Kidney tubule cell (primary cell): Measurements from ENCODE around the gene DENND1A.

ENCODE experiments used
- DNase-seq: peaks from one replicate; pipeline ENCODE4 v3.0.0-alpha.2; 2018; ENCODE audit warnings: low spot score

Gene DENND1A

DNA sequence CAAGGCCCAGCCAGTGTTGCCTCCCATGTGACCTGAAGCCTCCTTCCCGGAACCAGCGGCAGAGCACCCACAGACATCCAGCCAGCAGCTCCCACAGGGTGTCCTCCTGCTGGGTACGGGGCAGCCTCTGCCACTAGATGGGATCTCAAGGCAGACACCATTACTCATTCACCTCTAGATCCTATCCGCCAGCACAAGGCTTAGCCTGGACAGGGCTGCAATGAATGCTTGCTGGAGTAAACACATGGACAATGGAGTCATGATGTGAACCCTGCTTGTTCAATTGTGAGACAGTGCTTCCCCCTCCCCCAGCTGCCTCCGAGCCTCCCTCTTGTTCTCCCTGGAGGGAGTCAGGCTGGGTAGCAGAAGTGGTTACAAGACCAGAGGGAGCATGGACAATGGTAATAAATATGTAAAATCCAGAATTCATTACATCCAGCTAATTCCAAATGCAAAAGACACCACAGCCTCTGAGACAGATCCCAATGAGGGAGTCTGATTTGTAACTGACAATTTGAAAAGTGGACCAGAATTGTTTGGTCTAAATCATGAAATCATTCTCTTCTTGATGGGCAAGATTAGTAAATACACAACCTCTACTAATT is 441.9 kb downstream of the DENND1A start:
- DNase-seq: no peak

DNA sequence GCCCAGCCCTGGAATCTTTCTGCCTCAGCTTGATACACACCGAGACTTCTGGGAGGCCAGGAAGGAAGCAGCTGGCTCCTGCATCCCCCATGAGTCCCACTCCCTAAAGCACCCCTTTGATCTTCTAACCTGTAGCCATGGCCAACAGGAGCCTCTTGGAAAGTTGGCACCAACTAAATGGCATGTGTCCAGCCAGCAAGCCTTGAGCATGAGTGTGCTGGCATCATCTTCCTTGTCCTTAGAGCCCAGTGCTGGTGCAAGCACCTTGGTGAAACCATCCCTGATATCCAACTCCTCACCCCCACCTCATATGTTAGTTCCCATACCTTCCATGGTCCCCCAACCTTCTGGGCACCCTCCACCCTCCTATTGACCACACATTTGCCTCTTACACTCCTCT is 443.5 kb downstream of the DENND1A start:
- DNase-seq: no peak

DNA sequence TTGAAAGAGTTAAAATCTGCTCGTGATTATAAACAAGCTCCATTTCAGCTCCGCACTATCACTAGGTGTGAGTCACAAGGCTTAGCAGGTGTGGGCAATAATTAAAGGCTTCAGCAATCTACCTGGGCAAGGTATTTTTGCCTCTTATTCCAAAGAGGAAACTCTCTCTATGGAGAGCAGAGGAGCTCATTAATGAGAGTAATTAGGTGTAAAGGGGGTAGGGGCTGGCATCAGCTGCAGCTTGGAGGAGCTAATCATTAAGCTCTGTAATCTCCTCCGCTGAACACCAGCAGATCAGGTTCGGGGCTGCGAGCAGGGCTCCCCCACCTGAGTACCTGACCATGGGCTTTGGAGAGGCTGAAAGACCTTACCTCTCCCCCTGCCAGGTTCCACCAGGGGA is 444.7 kb downstream of the DENND1A start:
- peak; percentile 5 for DNase-seq

DNA sequence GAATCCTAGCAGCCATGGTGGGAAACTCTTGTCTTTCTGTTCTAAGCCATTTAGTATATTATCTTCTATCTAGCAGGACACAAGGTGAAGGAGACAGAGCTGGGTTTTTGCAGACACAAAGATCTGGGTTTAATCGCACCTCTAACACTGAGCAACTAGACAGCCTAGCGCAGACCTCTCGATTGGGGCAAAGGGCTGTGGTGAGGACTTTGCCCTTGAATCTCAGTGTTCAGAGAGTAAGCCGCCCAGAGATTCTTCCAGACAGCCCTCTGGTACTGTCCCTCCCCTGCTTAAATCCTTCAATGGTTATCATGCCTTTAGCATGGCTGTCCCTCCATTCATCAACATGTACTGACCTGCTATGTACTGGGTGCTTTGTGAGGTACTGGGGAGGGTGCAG is 445.8 kb downstream of the DENND1A start:
- DNase-seq: no peak

DNA sequence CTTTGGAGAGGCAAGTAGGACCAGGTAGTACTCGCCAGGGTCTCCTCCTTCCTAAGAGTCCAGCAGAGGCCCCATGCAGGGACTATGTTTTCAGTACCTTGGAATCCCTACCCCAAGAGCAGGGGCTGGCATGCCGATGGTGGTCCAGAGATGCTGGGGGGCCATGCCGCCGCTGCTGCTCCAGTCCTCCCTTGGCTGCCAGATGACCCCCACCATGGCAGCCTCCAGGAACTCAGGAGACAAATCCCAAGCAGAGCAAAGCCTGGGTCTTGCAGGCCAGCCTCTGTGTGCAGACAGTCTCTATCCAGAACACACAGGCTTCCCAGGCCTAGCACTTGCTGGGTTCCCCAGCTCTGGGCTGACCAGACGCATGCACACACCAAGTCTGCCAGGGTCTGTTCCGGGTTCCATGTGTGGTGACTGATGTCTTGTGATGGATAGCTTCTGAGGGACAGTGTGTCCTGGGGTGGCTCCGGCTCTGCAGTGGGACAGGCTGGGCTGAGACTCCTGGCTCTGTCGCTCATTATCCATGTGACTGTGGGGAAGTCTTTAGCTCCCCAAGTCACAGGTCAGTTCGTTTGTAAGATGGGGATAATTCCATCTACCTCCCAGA is 446.6 kb downstream of the DENND1A start:
- no peak for DNase-seq

DNA sequence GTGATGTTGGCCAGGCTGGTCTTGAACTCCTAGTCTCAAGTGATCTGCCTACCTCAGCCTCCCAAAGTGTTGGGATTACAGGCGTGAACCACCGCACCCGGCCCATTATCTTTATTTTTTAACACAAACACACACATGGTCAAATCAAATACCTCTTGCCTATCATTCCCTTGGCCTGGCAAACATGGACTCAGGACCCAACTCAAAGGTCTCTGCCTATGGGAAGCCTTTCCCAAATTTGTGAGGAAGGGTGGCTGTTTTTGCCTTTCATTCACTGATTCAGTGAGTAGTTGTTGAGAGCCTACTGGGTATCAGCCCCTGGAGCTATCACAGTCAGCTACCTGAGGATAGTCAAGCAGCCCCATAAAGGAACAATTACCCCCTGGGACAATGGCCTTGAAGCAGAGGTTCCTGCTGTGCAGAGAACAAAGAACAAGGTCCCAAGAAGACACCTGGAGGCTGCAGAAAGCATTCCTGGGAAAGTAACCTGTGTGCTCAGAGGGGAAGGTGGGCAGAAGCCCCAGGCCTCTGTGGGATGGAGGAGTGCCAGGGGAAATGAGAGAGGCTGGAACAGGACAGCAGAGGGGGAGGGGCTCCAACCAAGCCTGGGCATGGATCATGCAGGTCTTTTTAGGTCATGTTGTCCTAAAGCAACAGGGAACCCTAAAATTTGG is 447.5 kb downstream of the DENND1A start:
- no peak for DNase-seq

DNA sequence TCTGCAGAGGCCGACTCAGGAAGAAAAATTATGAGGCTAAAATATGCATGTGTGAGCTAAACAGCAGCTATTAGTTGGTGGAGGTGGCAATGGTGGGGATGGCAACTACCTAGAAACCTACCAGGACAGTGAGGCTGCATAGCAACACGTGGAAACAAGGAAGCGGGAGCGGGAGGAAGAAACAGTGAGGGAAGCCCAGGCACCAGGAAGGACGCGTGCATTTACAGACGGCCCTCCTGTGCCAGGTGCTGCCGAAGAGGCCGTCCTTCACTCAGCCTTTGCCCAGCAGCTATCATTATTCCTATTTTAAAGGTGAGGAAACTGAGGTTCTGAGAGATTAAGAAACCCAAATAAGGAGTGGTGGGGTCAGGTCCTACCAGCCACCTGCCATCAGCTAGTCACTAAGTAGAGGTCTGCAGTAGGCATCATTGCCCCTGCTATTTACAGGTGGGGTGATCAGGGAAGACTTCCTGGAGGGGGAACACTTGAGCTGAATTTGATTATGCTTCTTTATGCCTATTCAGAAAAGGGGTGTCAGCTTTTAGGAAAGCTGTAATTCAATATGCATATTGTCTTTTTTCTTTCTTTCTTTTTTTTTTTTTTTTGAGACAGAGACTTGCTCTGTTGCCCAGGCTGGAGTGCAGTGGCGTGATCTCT is 448.6 kb downstream of the DENND1A start:
- DNase-seq: no peak

DNA sequence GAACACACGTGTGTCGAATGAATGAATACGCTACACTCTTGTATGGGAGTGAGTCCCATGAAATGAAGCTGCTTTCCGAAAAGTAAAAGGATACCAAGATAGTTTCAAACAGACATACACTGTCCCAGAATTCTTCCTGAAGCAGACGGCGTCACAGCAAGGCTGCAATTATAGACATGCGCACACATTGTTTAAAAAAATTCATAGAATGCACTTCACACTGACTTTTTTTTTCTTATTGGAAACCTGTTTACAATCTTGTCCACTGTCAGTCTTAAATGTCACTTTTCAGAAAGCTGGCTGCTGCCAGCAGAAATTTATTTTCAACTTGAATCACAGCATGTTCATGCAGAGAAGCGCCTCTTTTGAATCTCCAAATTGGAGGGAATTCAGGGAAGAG is 449.1 kb downstream of the DENND1A start:
- no peak for DNase-seq

DNA sequence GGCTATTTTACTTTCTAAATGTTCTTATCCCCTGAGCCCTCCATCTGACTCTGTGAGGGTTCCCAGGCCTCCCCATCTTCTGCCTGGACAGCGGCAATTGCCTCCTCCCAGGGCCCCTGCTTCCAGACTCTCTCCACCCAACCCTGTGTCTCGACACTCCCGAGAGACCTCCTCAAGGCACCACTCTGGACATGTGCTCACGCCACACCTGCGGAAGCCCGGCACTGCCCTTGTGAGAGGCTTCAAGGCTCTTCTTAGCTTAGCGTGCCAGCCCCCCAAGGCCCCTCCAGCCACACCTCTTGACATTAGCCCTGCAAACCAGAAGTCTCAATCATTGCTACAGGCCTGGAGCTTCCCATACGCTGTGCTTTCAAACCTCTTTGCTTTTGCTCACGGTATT is 449.8 kb downstream of the DENND1A start:
- no peak for DNase-seq

DNA sequence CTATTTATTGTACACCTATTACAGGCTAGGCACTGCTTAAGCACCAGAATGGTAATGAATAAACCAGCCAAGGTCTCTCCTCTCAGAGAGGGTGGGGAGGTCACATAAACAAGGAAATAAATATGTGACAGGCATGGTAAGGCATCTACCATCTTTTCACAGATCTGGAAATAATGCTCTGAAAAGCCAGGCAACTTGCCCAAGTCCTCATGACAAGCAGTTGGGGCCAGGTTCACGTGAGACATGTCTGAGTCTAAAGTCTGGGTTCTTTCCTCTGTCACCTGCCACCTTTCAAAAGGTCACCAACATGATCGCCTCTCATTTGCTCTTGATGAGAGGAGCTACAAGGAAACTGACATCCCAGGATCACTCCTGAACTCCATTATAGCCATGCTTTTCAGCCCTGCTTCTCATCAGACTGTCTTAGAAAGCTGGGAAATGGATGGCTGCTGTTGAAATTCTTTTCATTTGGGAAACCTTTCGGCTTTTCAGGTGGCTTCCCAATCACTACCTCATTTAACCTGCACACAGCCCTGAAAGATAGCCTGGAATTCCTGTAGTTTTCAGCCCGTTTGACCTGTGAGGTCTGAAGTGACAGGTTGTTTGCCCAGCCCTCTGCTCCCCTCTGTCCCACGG is 450.8 kb downstream of the DENND1A start:
- peak; percentile 30 for DNase-seq

DNA sequence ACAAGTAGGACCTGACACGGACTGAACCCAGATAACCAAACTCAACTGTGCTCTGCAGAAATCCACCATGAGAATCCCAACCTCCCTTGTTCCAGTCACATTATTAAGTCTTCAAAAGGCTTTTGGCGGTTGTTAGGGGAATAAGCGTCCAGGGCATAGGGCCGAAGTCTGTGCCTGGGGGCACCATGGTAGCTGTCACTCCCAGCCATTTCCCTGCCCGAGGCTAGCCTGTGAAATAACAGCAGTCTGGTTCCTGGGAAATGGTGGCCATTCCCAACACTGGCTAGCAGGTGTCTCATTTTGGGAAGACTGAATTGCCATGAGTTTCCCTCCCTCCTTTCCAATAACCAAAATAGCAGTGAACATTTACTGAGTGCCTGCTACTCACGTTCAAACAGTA is 451.8 kb downstream of the DENND1A start:
- no peak for DNase-seq

DNA sequence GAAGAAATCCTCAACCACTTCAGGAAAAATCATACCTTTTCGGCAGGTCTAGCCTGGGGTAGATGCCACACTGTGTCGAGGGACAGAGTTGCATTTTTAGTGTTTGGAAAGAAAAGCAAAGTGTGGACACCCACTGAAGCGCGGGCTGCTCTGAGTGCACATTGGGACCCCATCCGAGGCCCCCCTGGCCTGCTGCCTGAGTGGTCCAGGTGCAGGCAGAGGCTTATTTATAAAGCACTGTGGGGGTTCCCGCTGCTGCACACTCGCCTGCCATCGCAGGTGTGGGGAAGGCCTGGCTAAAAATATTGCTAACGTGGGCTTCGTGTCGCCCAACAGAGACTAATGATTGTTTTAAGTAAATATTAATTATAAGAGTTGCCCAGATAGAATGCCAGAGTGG is 454.5 kb downstream of the DENND1A start:
- DNase-seq: no peak

DNA sequence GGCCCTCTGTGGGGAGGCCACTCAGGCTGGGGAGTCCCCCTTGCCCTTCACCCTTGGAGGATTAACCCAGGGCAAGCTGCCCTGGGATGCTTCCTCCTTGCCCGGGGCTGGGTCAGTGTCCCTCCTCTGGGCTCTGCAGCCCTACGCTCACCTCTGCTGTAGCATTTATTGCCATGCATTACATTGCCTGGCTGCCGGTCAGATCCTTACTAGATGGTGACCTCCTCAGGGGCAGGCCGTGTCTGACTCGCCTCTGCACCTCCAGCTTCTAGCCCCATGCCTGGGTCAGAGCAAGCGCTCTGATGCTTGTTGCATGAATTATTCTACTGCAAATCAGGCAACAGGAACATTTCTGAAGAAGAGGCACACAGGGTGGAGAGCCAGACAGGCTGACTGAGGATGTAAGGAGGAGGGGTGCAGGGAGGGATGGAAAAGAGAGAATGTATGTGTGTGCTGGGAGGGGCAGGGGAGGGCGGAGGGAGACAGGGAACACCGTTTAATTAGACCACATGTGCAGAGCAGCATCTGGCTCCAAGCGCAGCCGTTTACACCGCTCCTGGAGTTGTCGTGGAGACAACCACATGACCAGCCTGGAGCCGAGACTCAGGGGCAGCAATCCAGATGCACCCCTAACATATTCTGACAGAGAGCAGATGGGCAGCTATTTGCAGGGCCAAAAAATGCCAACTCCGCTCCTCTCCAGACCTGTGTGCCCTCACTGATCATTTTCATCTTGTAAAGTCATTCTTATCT is 456.9 kb downstream of the DENND1A start:
- no peak for DNase-seq

DNA sequence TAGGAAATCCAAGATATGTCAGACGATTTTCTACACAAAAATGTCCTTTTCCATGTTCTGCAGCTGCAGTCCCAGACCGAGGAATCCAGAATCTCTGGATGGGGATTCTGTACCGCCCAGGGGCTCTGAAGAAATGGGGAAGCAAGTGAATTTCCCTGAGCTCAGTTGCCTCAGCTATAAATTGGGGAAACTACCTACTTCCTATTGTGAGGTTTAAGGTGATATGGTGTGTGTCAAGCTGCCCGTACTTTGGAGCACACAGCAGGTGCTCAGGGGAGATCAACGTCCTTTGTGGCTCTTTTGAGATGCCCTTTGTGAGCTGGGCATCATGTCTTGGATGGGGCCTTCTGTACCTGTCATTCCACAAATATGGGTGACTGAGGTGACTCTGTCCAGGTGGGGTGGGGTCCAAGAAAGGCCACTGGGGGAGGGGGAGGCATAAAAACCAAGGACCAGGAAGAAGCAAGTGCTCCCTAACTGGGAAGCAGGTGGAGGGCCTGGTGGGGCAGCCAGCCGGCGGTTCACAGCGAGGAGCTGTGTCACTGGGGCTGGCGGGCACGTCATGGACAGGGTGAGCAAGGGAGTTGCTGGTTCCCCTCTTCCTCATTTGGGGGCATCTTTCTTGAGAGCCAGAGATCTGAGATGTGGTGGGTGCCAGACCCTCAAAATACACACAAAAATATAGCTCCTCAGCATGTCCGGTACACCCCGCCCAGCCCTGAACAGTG is 457.9 kb downstream of the DENND1A start:
- DNase-seq: no peak

DNA sequence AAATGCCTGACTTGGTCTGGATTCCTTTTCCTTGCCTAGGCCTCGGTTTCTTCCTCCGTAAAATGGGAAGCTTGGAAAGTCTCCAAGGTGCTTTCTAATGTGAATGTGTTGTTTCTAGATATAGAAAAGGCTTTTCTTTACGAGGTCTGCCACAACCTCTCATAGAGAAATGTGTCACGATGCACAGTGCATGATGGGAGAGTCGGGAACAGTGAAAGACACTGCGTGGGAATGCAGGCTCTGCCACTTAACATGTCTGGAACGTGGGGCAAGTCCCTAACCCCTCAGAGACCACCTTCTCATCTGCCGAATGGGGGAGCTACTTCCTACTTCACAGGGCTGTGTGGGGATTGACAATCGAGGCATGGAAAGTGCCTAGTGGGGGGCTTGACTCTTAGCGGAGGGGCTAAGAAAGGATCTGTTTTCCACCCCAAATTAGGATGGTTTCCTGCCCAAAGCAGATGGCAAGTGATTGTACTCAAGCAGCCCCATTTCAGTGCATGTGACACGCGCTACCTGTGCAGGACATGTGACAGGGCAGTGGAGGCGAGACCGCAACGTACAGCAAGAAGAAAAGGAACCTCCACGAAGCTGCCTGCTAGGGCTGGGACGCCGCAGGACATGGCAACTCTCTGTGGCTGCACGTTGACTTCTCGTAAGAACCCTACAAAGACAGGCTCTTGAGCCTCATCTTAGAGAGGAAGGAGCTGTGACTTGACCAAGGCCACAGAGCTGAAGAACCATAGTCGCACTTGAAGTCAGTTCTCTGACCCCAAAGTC is 458.7 kb downstream of the DENND1A start:
- no peak for DNase-seq

DNA sequence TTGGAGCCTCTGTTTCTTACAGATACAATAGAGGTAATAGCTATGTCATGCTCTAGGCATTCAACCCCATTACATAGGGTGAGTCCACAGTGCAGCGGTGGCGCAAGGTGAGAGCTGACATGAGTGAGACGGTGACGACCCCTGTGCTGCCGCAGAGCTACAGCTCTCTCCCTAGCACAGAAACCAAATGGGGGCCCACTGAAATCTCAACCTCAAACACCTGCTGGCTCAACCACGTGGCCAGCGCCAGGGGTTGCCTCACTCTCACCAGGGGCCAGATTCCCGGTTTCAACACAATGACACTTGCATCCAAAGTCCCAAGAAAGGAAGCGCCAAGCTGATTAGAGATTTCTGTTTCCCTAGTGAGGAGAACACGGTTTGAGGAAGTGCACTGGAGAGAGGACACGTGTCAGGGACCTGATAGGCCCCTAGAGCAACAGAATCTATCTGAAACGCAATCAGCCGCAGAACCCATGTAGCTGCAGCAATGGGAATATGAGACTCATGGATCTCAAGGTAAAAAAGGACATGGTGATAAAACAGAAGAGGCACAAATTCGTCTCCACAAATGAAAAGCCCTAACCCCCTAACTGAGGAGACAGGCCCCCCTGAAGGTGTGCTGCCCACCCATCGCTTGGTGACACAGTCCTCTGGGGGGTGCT is 459.7 kb downstream of the DENND1A start:
- no peak for DNase-seq

DNA sequence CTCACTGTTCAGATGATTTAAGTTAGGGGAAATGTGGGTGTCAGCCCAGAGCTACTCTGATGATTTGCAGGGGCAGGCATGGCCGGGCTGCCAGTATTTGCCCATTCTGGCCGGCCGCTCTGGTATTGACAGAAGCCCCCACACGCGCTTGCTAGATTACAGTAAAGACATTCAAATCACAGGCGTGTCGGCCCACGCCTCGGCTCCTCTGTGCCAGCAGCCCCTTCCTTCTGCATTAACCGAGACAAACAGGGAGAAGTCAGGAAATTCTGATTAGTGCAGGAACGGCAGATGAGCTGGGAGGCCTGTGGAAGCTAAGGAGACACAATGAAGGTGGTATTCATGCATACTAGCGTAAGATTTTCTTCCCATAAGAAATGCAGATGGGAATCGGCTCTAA is 460.6 kb downstream of the DENND1A start:
- DNase-seq: no peak

DNA sequence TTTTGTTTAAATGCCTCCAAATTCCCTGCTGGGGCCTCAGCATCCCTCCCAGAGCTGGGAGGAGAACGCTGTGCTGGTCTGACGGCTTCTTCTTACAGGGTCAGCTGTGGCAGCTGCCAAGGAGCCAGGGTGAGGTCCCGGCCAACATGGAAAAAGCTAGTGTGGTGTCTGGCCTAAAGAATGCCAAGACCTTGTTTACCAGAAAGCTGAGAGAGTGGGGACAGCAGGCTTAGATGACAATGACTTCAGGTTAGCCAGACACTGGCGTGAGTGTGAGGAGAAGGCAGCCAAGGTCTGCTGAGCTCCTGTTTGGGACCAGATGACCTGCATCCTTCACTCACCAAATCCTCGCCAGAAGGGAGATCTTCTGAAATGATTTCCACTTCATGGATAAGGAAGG is 461.4 kb downstream of the DENND1A start:
- no peak for DNase-seq

DNA sequence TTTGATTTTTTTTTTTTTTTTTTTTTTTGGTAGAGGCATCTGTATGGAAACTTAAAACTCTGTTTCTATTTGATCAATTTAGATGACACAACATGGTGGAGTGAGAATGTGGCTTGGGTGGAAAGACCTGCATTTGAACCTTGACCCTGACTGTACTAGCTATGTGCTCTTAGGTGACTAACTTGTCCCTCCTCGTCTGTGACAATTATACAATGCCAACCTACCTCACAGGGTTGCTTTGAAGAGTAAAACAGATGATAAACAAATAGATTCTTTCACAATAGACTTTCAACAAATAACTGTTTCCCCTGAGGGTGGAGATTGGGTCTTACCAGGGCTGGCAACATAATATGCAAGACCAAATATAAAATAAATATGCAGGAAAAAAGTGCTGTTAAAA is 464.6 kb downstream of the DENND1A start:
- DNase-seq: no peak

DNA sequence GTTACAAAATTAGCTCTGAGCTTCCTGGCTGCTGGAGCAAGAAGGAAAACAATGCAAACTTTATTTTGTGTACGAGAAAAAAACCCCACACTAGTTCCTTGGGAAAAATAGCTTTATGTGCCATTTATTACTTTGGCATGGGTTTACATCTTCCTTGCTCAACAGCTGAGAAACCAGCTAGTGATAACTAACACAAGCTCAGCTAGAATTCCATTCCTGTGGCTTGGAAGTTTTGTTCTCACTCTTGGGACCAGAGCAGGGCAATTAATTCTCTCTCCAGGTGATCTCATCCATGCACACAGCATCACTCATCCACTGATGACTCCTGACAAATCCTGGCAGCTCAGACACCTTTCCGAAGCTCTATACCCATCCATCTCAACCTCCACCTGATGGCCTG is 469.8 kb downstream of the DENND1A start:
- peak; percentile 39 for DNase-seq
